HG02981 (cell line): ENCODE measurements around the gene CLRN3.

ENCODE experiments used
- ATAC-seq: cut with Tn5 transposase; IDR thresholded peaks from one replicate; pipeline ENCODE4 v1.9.1; 2021; ENCODE audit warnings: mild to moderate bottlenecking, moderate library complexity; ENCODE audit not compliant: unreplicated experiment

CLRN3 gene

GRCh38 chr10:127919418-127920271, 26.9 kb upstream of the CLRN3 start:
- no peak for ATAC-seq

GRCh38 chr10:127918572-127918971, 25.8 kb upstream of the CLRN3 start:
- no peak for ATAC-seq

- ATAC-seq, result no peak
These were observed 24.1 kb upstream of the CLRN3 start for GRCh38 chr10:127916826-127917225.

- no peak for ATAC-seq
These were observed 22.6 kb upstream of the CLRN3 start for GRCh38 chr10:127915324-127915723.

- ATAC-seq, result no peak
These were observed 20.6 kb upstream of the CLRN3 start for GRCh38 chr10:127913368-127913759.

- no peak for ATAC-seq
These were observed 20.0 kb upstream of the CLRN3 start for GRCh38 chr10:127912607-127913367.

- no peak for ATAC-seq
These were observed 19.1 kb upstream of the CLRN3 start for GRCh38 chr10:127911867-127912257.

GRCh38 chr10:127911218-127911866, 18.6 kb upstream of the CLRN3 start:
- ATAC-seq, result no peak

GRCh38 chr10:127910464-127910770, 17.7 kb upstream of the CLRN3 start:
- no peak for ATAC-seq

GRCh38 chr10:127909716-127910463, 17.1 kb upstream of the CLRN3 start:
- no peak for ATAC-seq

GRCh38 chr10:127908959-127909267, 16.2 kb upstream of the CLRN3 start:
- no peak for ATAC-seq

GRCh38 chr10:127908106-127908958, 15.6 kb upstream of the CLRN3 start:
- no peak for ATAC-seq

- no peak for ATAC-seq
These were observed 14.8 kb upstream of the CLRN3 start for GRCh38 chr10:127907411-127908105.

- ATAC-seq, result peak; percentile 93
These were observed 14.0 kb upstream of the CLRN3 start, which contains the start of gene PTPRE for GRCh38 chr10:127906548-127907377. TSS of gene PTPRE (plus strand) at chr10:127907103. CDS start at chr10:128040882, 133,779 bp downstream.

GRCh38 chr10:127905848-127906261, 13.1 kb upstream of the CLRN3 start:
- no peak for ATAC-seq

GRCh38 chr10:127905001-127905847, 12.5 kb upstream of the CLRN3 start:
- no peak for ATAC-seq

- no peak for ATAC-seq
These were observed 11.7 kb upstream of the CLRN3 start for GRCh38 chr10:127904311-127905000.
